Spleen (tissue), 11 donors: ENCODE measurements around the gene ABHD8. TPM values are rescaled to one million over a fixed set of nuclear protein-coding genes. Genes with fewer than 3 reads are reported as not detected.
A peak's percentile ranks its signal among the peaks of the same experiment; 100 is the strongest.

Experiments used
- DNase-seq: peaks from one replicate; pipeline ENCODE4 v3.0.0-alpha.2; 2020
- H3K27ac ChIP-seq, 8 donors: fragments of 200-600 bp; sonication (generic) in 7 of 8; 1 replicate in 4 of 8; 2 replicates in 4 of 8; pipeline versions ENCODE4 v1.5.0 to v1.8.0; 2016 to 2021; ENCODE audit warnings: inconsistent platforms in 4 of 8, mild to moderate bottlenecking in 4 of 8, moderate library complexity in 1 of 8
- H3K27me3 ChIP-seq, 7 donors: fragments of 200-600 bp; sonication (generic) in 6 of 7; replicated peaks in 1 of 7; 1 replicate in 4 of 7; 2 replicates in 3 of 7; pipeline versions ENCODE4 v1.5.0 to v1.8.0; 2016 to 2021; ENCODE audit warnings: inconsistent platforms in 3 of 7, mild to moderate bottlenecking in 1 of 7
- H3K36me3 ChIP-seq, 6 donors: fragments of 200-600 bp; sonication (generic) in 5 of 6; 1 replicate in 4 of 6; 2 replicates in 2 of 6; pipeline versions ENCODE4 v1.5.0 to v1.8.0; 2016 to 2021; ENCODE audit warnings: inconsistent platforms in 2 of 6
- H3K4me1 ChIP-seq, 6 donors: fragments of 200-600 bp; sonication (generic) in 5 of 6; 1 replicate in 3 of 6; 2 replicates in 3 of 6; pipeline versions ENCODE4 v1.5.0 to v1.8.0; 2016 to 2021; ENCODE audit warnings: inconsistent platforms in 3 of 6
- H3K4me3 ChIP-seq, 8 donors: fragments of 200-600 bp; sonication (generic) in 7 of 8; 1 replicate in 4 of 8; 2 replicates in 4 of 8; pipeline versions ENCODE4 v1.5.0 to v1.8.0; 2016 to 2021; ENCODE audit warnings: inconsistent platforms in 4 of 8, mild to moderate bottlenecking in 4 of 8, moderate library complexity in 2 of 8
- H3K9me3 ChIP-seq, 8 donors: fragments of 200-600 bp; sonication (generic) in 7 of 8; 1 replicate in 4 of 8; 2 replicates in 4 of 8; pipeline versions ENCODE4 v1.5.0 to v1.8.0; 2016 to 2021; ENCODE audit warnings: inconsistent platforms in 4 of 8
- CTCF ChIP-seq, 11 experiments: fragments of 200-600 bp in 7 of 11; fragments of 450-650 bp in 4 of 11; sonication (generic) in 4 of 11; IDR thresholded peaks in 8 of 11; conservative IDR thresholded peaks in 3 of 11; 1 replicate in 7 of 11; 2 replicates in 4 of 11; pipeline versions ENCODE4 v1.4.0 to v1.8.0; 2016 to 2021; ENCODE audit warnings: antibody characterized with exemption in 11 of 11, inconsistent platforms in 4 of 11, mild to moderate bottlenecking in 1 of 11
- POLR2A ChIP-seq, 3 donors: fragments of 450-650 bp; IDR thresholded peaks; one replicate each; pipeline ENCODE4 v1.5.1; 2017; ENCODE audit warnings: antibody characterized with exemption in 3 of 3, mild to moderate bottlenecking in 1 of 3
- POLR2AphosphoS5 ChIP-seq, 3 donors: sonication (generic); formaldehyde crosslinking; IDR thresholded peaks; one replicate each; pipeline ENCODE4 v1.5.1; 2017; ENCODE audit warnings: antibody characterized with exemption in 3 of 3
- WGBS, 5 donors: extraction: QIAGEN DNeasy Blood & Tissue Kit in 3 of 5; methylation state at CpG; one replicate each; pipeline versions ENCODE4 v1.1.5 to v1.1.7; 2013 to 2018; 5-methylcytosine and 5-hydroxymethylcytosine counted together
- intact Hi-C: fragments of 100-400 bp; cut with DNase I; formaldehyde crosslinking; loops from one replicate; pipeline ENCODE4 v1.15.0; 2023; ENCODE audit warnings: low total_unique reads
- polyA plus RNA-seq, 3 donors: library from polyadenylated mRNA; stranded (reverse); fragments of 200-250 nt; gene quantifications; one replicate each; pipeline ENCODE4 v1.2.1, GENCODE V29; 2013
- total RNA-seq, 7 donors: library from RNA; depleted of rRNA in 3 of 7; stranded (reverse); fragments of >200 nt in 3 of 7; fragmentation: NEBNext Ultra II Directional in 4 of 7; extraction: Animal tissue kit (Norgen Biotek cat#: 25700) in 4 of 7; gene quantifications; one replicate each; pipeline versions ENCODE4 v1.1.0 to v1.2.1, GENCODE V29; 2016 to 2021
- donor health status: healthy with polysubstance abuse.
- donor health status: DM: no; HTN: no; CAD: no; lungs with moderate emphysema.
- donor health status: DM: no; HTN: no; CAD: no.
- donor health status: Bipolar disorder and iron deficiency.
- donor health status: healthy.
- donor health status: DM: no; HTN: no; CAD: no.
- donor health status: DM: yes; HTN: yes; CAD: no.

The ABHD8 gene
- total and polyA plus RNA-seq, 10 donors: 6.5 to 18.7 (median 12.2) TPM

DNA sequence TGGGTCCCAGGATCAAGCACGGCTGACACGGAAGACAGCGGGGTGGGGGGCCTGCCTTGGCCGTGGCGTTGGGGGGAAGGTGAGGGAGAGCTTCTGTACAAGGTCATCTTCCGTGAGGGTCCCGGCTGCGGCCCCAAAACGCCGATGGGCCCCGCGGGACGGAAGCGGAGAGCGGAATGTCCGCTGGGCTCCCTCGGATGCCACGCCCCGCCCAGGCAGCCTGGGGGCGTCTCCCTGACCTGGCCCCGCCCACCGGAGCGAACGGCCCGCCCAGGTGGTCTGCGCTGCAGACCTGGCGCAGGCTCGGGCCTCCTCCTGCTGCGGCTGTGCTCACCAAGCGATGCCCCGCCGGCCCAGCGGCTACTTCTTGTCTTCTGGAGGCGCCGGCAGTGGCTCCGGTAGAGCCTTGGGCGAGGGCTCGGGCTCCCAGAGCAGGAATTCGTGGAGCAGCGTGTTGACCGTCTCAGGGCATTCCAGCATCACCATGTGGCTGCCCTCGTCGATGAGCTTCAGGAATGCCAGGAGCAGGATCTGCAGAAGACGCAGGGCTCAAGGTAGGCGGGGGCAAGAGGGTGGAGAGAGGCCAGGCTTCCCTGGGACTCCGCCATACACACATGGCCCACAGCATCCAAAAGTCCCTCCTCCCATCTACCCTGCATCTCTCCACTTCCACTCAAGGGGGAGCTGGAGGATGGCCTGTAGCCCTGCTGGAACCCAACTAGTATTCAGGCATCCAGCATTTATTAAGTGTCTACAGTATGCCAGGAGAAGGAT is 10.7 kb downstream of the ABHD8 start:
- Histone ChIP-seq H3K27me3 (peaks cover 0 to 8% (median 0%) of the 10 kb centered on the region in 7 donors), H3K27ac (peak overlapping the region; percentile 35 to 84 (median 76)), H3K36me3 (peaks cover 0 to 10% (median 0%) of the 10 kb centered on the region in 6 donors), H3K4me1 (peaks cover 0 to 49% (median 16%) of the 10 kb centered on the region in 6 donors), H3K9me3 (no peaks in the 10 kb centered on the region), H3K4me3 (peak overlapping the region; percentile 63 to 85 (median 71))
- peak; percentile 94 for DNase-seq
- TF ChIP-seq POLR2A (IDR thresholded peaks at IDR 0.05) (no peak), CTCF (IDR thresholded peaks at IDR 0.05 in 8 of 11, conservative IDR thresholded peaks at IDR 0.05 in 3 of 11) (peak; percentile 53 to 87 (median 75)), POLR2AphosphoS5 (IDR thresholded peaks at IDR 0.05) (peak; percentile 63 to 84 (median 78))
- WGBS, 5 donors: 0 to 7% (median 2%) methylated on average over 19 to 46 of the region's 46 CpGs
- intact Hi-C loops: loop anchor here (5.0 kb wide), 1 partner anchor 95 kb away; no protein-coding TSS in a partner anchor

- Histone ChIP-seq H3K36me3 (peaks cover 0 to 18% (median 0%) of the 10 kb centered on the region in 6 donors), H3K9me3 (no peaks in the 10 kb centered on the region), H3K4me1 (peaks cover 0 to 40% (median 13%) of the 10 kb centered on the region in 6 donors), H3K27me3 (peaks cover 0 to 8% (median 0%) of the 10 kb centered on the region in 7 donors), H3K27ac (no peak overlapping the region), H3K4me3 (peak overlapping the region in 1 of 8 donors; percentile 27)
- intact Hi-C loops: no loop called here
- TF ChIP-seq POLR2A (IDR thresholded peaks at IDR 0.05) (no peak), POLR2AphosphoS5 (IDR thresholded peaks at IDR 0.05) (no peak), CTCF (IDR thresholded peaks at IDR 0.05 in 8 of 11, conservative IDR thresholded peaks at IDR 0.05 in 3 of 11) (peak in 1 of 11 experiments; percentile 14)
- WGBS, 5 donors: 12 to 18% (median 15%) methylated on average over 11 to 22 of the region's 22 CpGs
- peak; percentile 85 for DNase-seq
Observed at GRCh38 chr19:17289489-17289888, 13.7 kb downstream of the ABHD8 start.

- Histone ChIP-seq H3K36me3 (peaks cover 0 to 25% (median 3%) of the 10 kb centered on the region in 6 donors), H3K27me3 (peaks cover 0 to 21% (median 8%) of the 10 kb centered on the region in 7 donors), H3K4me3 (no peak overlapping the region), H3K27ac (no peak overlapping the region), H3K9me3 (no peaks in the 10 kb centered on the region), H3K4me1 (peaks cover 8 to 27% (median 17%) of the 10 kb centered on the region in 6 donors)
- no peak for TF ChIP-seq POLR2A (IDR thresholded peaks at IDR 0.05)
- TF ChIP-seq CTCF (IDR thresholded peaks at IDR 0.05 in 8 of 11, conservative IDR thresholded peaks at IDR 0.05 in 3 of 11): no peak
- no peak for TF ChIP-seq POLR2AphosphoS5 (IDR thresholded peaks at IDR 0.05)
- 89 to 98% (median 91%) methylated on average over 9 of the region's 9 CpGs for WGBS, 5 donors
- intact Hi-C loops: no loop called here
- DNase-seq: no peak
Observed at GRCh38 chr19:17286752-17287151, 16.5 kb downstream of the ABHD8 start.

GRCh38 chr19:17286263-17286662 is 17.0 kb downstream of the ABHD8 start:
- DNase-seq: no peak
- peaks cover 11 to 31% (median 22%) of the 10 kb centered on the region in 6 donors for H3K4me1 ChIP-seq
- H3K36me3 ChIP-seq: peaks cover 0 to 25% (median 3%) of the 10 kb centered on the region in 6 donors
- TF ChIP-seq POLR2AphosphoS5 (IDR thresholded peaks at IDR 0.05): no peak
- TF ChIP-seq POLR2A (IDR thresholded peaks at IDR 0.05): no peak
- no peak for TF ChIP-seq CTCF (IDR thresholded peaks at IDR 0.05 in 8 of 11, conservative IDR thresholded peaks at IDR 0.05 in 3 of 11)
- no peaks in the 10 kb centered on the region for H3K9me3 ChIP-seq
- H3K4me3 ChIP-seq: no peak overlapping the region
- intact Hi-C loops: no loop called here
- no peak overlapping the region for H3K27ac ChIP-seq
- 94 to 96% (median 95%) methylated on average over 10 to 11 of the region's 11 CpGs for WGBS, 5 donors
- peaks cover 0 to 26% (median 13%) of the 10 kb centered on the region in 7 donors for H3K27me3 ChIP-seq
